Mesenchymal stem cell (in vitro differentiated cells and primary cell): ENCODE measurements around the gene TXNRD3.

Experiments
- DNase-seq: peaks from one replicate; pipeline ENCODE4 v3.0.0-alpha.2; 2013
- H2AFZ ChIP-seq: one replicate; pipeline ENCODE4 v1.6.1; 2013; ENCODE audit warnings: low read depth, mild to moderate bottlenecking, control low read depth, inconsistent platforms, low read length, moderate library complexity
- H2AK5ac ChIP-seq: 2 replicates; pipeline ENCODE4 v1.6.1; 2013; ENCODE audit warnings: low read length, moderate library complexity, mild to moderate bottlenecking, inconsistent platforms; ENCODE audit not compliant: severe bottlenecking
- H2BK120ac ChIP-seq: one replicate; pipeline ENCODE4 v1.6.1; 2013; ENCODE audit warnings: low read depth, mild to moderate bottlenecking, inconsistent platforms, low read length, moderate library complexity
- H2BK12ac ChIP-seq, 2 experiments: one replicate each; pipeline ENCODE4 v1.6.1; 2013; ENCODE audit warnings: inconsistent platforms in 2 of 2, low read length in 2 of 2, mild to moderate bottlenecking in 2 of 2, moderate library complexity in 2 of 2, control low read depth in 1 of 2
- H2BK15ac ChIP-seq: one replicate; pipeline ENCODE4 v1.6.1; 2013; ENCODE audit warnings: mild to moderate bottlenecking, low read depth, inconsistent platforms; ENCODE audit not compliant: poor library complexity, severe bottlenecking
- H2BK5ac ChIP-seq: 2 replicates; pipeline ENCODE4 v1.6.1; 2013; ENCODE audit warnings: low read depth, mild to moderate bottlenecking, low read length, control low read depth, inconsistent platforms; ENCODE audit not compliant: poor library complexity, severe bottlenecking
- H3K14ac ChIP-seq, 2 experiments: one replicate each; pipeline ENCODE4 v1.6.1; 2013; ENCODE audit warnings: inconsistent platforms in 2 of 2, low read length in 2 of 2, control low read depth in 1 of 2, mild to moderate bottlenecking in 1 of 2, moderate library complexity in 1 of 2
- H3K18ac ChIP-seq, 2 experiments: one replicate each; pipeline ENCODE4 v1.6.1; 2013; ENCODE audit warnings: inconsistent platforms in 2 of 2, low read length in 2 of 2, control low read depth in 1 of 2, low read depth in 1 of 2, mild to moderate bottlenecking in 1 of 2
- H3K23ac ChIP-seq, 2 experiments: one replicate each; pipeline ENCODE4 v1.6.1; 2013; ENCODE audit warnings: inconsistent platforms in 2 of 2, low read length in 2 of 2, mild to moderate bottlenecking in 2 of 2, moderate library complexity in 2 of 2, control low read depth in 1 of 2
- H3K27ac ChIP-seq: 2 replicates; pipeline ENCODE4 v1.5.1; 2013; ENCODE audit warnings: mild to moderate bottlenecking, moderate library complexity, low read length, control low read depth, inconsistent platforms; ENCODE audit not compliant: poor library complexity, severe bottlenecking
- H3K27me3 ChIP-seq, 2 experiments: 2 replicates each; pipeline versions ENCODE4 v1.6.1 to v1.7.0; 2013; ENCODE audit warnings: low read length in 2 of 2, mild to moderate bottlenecking in 2 of 2, moderate library complexity in 2 of 2, control low read depth in 1 of 2, inconsistent platforms in 1 of 2; ENCODE audit not compliant: control insufficient read depth in 1 of 2, insufficient read depth in 1 of 2
- H3K36me3 ChIP-seq, 2 experiments: 2 replicates each; pipeline versions ENCODE4 v1.6.1 to v1.7.0; 2013; ENCODE audit warnings: low read length in 2 of 2, control low read depth in 1 of 2, inconsistent platforms in 1 of 2, low read depth in 1 of 2, mild to moderate bottlenecking in 1 of 2; ENCODE audit not compliant: insufficient read depth in 2 of 2, control insufficient read depth in 1 of 2
- H3K4ac ChIP-seq, 2 experiments: one replicate each; pipeline ENCODE4 v1.6.1; 2013; ENCODE audit warnings: inconsistent platforms in 2 of 2, low read length in 2 of 2, mild to moderate bottlenecking in 2 of 2, moderate library complexity in 2 of 2, control low read depth in 1 of 2, low read depth in 1 of 2
- H3K4me1 ChIP-seq: 2 replicates; pipeline ENCODE4 v1.6.1; 2013; ENCODE audit warnings: low read depth, low read length, control low read depth; ENCODE audit not compliant: control insufficient read depth, insufficient read depth
- H3K4me2 ChIP-seq: 2 replicates; pipeline ENCODE4 v1.6.1; 2013; ENCODE audit warnings: low read length, mild to moderate bottlenecking, inconsistent platforms; ENCODE audit not compliant: poor library complexity, severe bottlenecking
- H3K4me3 ChIP-seq, 2 experiments: 2 replicates each; pipeline versions ENCODE4 v1.5.1 to v1.7.0; 2013; ENCODE audit warnings: low read length in 2 of 2, mild to moderate bottlenecking in 2 of 2, control low read depth in 1 of 2, low read depth in 1 of 2; ENCODE audit not compliant: insufficient read depth in 1 of 2
- H3K79me1 ChIP-seq: replicated peaks from 2 replicates; pipeline ENCODE4 v1.6.1; 2013; ENCODE audit warnings: mild to moderate bottlenecking, control low read depth, low read length, inconsistent platforms; ENCODE audit not compliant: poor library complexity, severe bottlenecking
- H3K9ac ChIP-seq: 2 replicates; pipeline ENCODE4 v1.7.0; 2013; ENCODE audit warnings: mild to moderate bottlenecking, low read length, moderate library complexity
- H3K9me3 ChIP-seq: 2 replicates; pipeline ENCODE4 v1.7.0; 2013; ENCODE audit warnings: mild to moderate bottlenecking, low read length; ENCODE audit not compliant: control insufficient read depth
- H4K8ac ChIP-seq: one replicate; pipeline ENCODE4 v1.6.1; 2013; ENCODE audit warnings: inconsistent platforms, mild to moderate bottlenecking, low read length, moderate library complexity
- H4K91ac ChIP-seq: one replicate; pipeline ENCODE4 v1.6.1; 2013; ENCODE audit warnings: mild to moderate bottlenecking, low read length, inconsistent platforms
- WGBS: methylation state at CpG from one replicate; pipeline ENCODE4 v1.1.7; 2013; ENCODE audit warnings: mixed read lengths; 5-methylcytosine and 5-hydroxymethylcytosine counted together

TXNRD3 gene

DNA sequence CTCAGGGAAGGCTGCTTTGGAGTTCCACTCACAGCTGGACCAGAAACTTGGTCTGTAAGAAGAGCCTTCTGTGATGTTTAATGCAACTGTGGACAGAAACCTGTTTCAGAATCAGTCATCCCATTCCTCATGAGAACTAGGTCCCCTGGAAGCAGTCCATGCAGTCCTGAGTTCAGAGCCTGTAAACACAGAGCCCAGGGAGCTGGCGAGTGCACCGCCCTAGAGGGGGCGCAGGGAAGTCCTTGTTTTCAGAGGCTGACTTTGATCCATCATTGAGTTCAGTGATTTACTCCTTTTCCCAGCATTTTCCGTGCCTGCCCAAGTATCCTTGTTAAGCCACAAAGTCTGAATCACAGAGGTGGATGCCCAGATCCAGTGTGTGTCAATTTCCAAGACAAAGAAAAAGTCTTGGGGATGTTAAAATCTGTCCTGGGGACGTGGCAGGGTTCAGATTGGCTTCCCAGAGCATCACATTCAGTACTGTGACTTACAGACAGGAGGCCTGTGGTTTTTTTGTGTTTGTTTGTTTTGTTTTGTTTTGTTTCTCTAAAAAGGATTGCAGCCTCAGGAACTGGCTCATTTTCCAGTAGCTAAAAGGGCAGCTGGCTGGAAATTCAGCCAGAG lies 9.8 kb upstream of the TXNRD3 start:
- peaks cover 48 to 68% of the 10 kb centered on the region in 2 experiments for H3K27me3 ChIP-seq
- H3K18ac ChIP-seq, result no peak overlapping the region
- no peak overlapping the region for H2BK15ac ChIP-seq
- no peak overlapping the region for H3K27ac ChIP-seq
- H3K4ac ChIP-seq, result no peak overlapping the region
- H2BK12ac ChIP-seq, result no peak overlapping the region
- no peaks in the 10 kb centered on the region for H3K36me3 ChIP-seq
- peak; percentile 13 for DNase-seq
- 53% methylated on average over 5 of the region's 5 CpGs for WGBS
- H3K14ac ChIP-seq, result no peak overlapping the region
- H2BK5ac ChIP-seq, result no peak overlapping the region
- H3K9ac ChIP-seq, result peak overlapping the region; percentile 6
- H4K91ac ChIP-seq, result no peak overlapping the region
- no peak overlapping the region for H2BK120ac ChIP-seq
- H3K4me1 ChIP-seq, result no peaks in the 10 kb centered on the region
- H4K8ac ChIP-seq, result no peak overlapping the region
- H2AK5ac ChIP-seq, result no peak overlapping the region
- no peaks in the 10 kb centered on the region for H3K79me1 ChIP-seq
- no peak overlapping the region for H2AFZ ChIP-seq
- H3K9me3 ChIP-seq, result peaks cover 10% of the 10 kb centered on the region
- H3K23ac ChIP-seq, result no peak overlapping the region
- no peak overlapping the region for H3K4me2 ChIP-seq
- H3K4me3 ChIP-seq, result no peak overlapping the region

DNA sequence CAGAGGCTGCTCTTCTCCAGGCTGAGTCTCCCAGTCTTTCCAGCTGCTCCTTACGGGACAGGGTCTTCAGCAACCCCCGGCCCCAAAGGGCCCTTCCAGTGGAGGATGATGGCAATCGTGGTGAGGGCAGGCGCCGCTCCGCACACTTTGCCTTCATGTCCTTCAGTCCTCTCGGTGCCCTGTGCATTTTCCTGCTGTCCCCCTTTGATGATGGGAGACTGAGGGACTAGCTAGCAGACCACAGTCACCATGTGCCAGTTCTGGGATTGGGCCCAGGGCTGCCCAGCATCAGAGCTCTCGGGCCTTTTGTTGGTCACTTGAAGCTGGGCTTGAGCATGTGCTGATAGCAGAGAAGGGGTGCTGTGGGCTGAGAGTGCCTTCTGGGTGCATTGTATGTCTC lies 8.8 kb upstream of the TXNRD3 start:
- Histone ChIP-seq H2AK5ac (no peak overlapping the region), H2BK12ac (no peak overlapping the region), H4K8ac (no peak overlapping the region), H3K36me3 (no peaks in the 10 kb centered on the region), H2BK120ac (no peak overlapping the region), H4K91ac (no peak overlapping the region), H3K9me3 (peaks cover 10% of the 10 kb centered on the region), H3K79me1 (no peaks in the 10 kb centered on the region), H3K18ac (no peak overlapping the region), H3K4me1 (no peaks in the 10 kb centered on the region), H3K4me2 (no peak overlapping the region), H3K23ac (no peak overlapping the region), H3K4ac (no peak overlapping the region), H3K4me3 (no peak overlapping the region), H3K9ac (no peak overlapping the region), H2BK5ac (no peak overlapping the region), H2AFZ (no peak overlapping the region), H2BK15ac (no peak overlapping the region), H3K27me3 (peaks cover 49 to 73% of the 10 kb centered on the region in 2 experiments), H3K14ac (no peak overlapping the region), H3K27ac (no peak overlapping the region)
- WGBS, result 92% methylated on average over 8 of the region's 8 CpGs
- DNase-seq, result no peak

DNA sequence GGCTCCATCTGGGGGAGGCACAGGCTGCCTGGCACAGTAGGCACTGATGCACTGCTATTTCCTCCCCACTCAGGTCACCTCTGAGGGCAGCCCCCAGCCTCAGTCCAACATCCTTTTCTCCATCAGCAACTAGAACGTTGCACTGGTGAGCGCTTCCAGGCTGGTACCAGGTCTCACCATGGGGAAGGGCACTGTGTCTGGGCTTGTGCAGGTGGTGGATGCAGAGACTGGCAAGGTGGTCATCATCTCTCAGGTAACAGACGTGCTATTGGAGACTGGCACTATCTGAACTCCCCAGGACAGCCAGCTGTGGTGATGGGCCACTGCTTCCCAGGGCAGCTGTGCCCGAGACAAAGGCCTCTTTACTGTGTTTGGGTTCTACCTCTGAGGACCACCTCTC lies 8.3 kb upstream of the TXNRD3 start:
- H3K27me3 ChIP-seq, result peaks cover 52 to 78% of the 10 kb centered on the region in 2 experiments
- DNase-seq, result no peak
- H2BK120ac ChIP-seq, result no peak overlapping the region
- H3K36me3 ChIP-seq, result no peaks in the 10 kb centered on the region
- H2AFZ ChIP-seq, result no peak overlapping the region
- no peak overlapping the region for H3K9ac ChIP-seq
- H2BK5ac ChIP-seq, result no peak overlapping the region
- H3K79me1 ChIP-seq, result no peaks in the 10 kb centered on the region
- no peak overlapping the region for H3K27ac ChIP-seq
- 80% methylated on average over 4 of the region's 4 CpGs for WGBS
- H3K4me3 ChIP-seq, result no peak overlapping the region
- no peak overlapping the region for H3K18ac ChIP-seq
- no peak overlapping the region for H3K4me2 ChIP-seq
- peaks cover 10% of the 10 kb centered on the region for H3K9me3 ChIP-seq
- no peak overlapping the region for H4K8ac ChIP-seq
- no peak overlapping the region for H2BK12ac ChIP-seq
- no peak overlapping the region for H3K14ac ChIP-seq
- peak overlapping the region; percentile 71 for H4K91ac ChIP-seq
- no peaks in the 10 kb centered on the region for H3K4me1 ChIP-seq
- H2AK5ac ChIP-seq, result no peak overlapping the region
- no peak overlapping the region for H3K4ac ChIP-seq
- no peak overlapping the region for H2BK15ac ChIP-seq
- H3K23ac ChIP-seq, result no peak overlapping the region

DNA sequence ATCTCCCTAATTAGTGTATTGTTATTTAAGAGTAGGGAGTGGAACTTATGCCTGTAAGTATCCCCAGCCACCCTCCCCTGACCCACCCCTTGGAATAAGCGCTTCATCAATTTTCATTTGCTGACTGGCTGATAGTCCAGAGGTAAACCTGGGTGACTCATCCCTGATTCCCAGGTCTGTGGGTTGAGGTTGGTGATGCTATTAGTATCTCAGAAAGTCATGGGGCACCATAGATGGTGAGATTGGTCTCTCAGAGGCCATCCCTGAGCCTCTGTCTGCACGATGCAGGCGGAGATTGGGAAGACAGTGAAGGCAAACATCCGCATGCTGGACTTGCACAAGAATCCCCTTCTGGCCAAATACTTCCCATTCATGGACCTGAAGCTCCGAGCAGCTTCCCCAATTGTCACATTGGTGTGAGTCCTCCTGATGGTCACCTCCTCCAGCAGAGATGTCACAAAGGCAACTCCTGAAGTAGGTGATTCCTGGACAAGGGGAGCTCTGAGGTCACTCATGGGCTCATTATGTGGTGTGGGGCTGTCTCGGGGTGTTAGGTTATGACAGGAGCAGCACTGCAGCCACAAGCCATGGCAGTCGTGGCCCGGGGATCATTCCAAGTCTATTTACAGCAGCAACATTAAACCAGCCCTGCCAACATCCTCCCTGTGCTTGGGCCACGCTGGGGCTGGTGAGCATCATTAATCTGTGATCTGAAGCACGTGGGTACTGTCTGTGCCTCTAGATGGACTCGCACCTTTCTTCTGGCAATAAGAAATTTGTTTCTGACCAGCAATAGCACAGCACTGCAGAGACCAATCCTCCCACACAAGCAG lies 6.8 kb upstream of the TXNRD3 start:
- Histone ChIP-seq H3K27ac (no peak overlapping the region), H2BK5ac (no peak overlapping the region), H4K8ac (no peak overlapping the region), H3K36me3 (no peaks in the 10 kb centered on the region), H3K9me3 (peaks cover 10% of the 10 kb centered on the region), H2BK12ac (no peak overlapping the region), H3K79me1 (no peaks in the 10 kb centered on the region), H3K4me3 (no peak overlapping the region), H3K14ac (no peak overlapping the region), H3K23ac (no peak overlapping the region), H3K27me3 (peaks cover 54 to 80% of the 10 kb centered on the region in 2 experiments), H2AFZ (no peak overlapping the region), H3K18ac (no peak overlapping the region), H2BK15ac (no peak overlapping the region), H2AK5ac (no peak overlapping the region), H3K4me2 (no peak overlapping the region), H3K9ac (no peak overlapping the region), H3K4me1 (no peaks in the 10 kb centered on the region), H3K4ac (no peak overlapping the region), H2BK120ac (no peak overlapping the region), H4K91ac (peak overlapping the region; percentile 19)
- DNase-seq, result no peak
- WGBS, result 78% methylated on average over 9 of the region's 11 CpGs
